ENCODE results near the gene FALEC. TPM values are rescaled to one million over a fixed set of nuclear protein-coding genes. Genes with fewer than 3 reads are reported as not detected.

FALEC gene
- total and polyA plus RNA-seq, 2 experiments from 2014 or later, result 1.7 TPM; not detected in 1

- Histone ChIP-seq H4K20me1 (replicated peaks; ENCODE audit: insufficient read depth) (no peaks in the 10 kb centered on the region), H3K4me3 (peak overlapping the region; percentile 79), H3F3A (replicated peaks; ENCODE audit: low read depth) (peaks cover 5% of the 10 kb centered on the region), H3K36me3 (ENCODE audit: insufficient read depth) (no peaks in the 10 kb centered on the region), H3K79me2 (replicated peaks; ENCODE audit: insufficient read depth) (peaks cover 32% of the 10 kb centered on the region), H3K27ac (ENCODE audit: low read depth) (peak overlapping the region; percentile 100), H3K4me1 (ENCODE audit: insufficient read depth) (peaks cover 36% of the 10 kb centered on the region), H3K27me3 (ENCODE audit: insufficient read depth) (no peaks in the 10 kb centered on the region), H2AFZ (no peak overlapping the region), H3K9me2 (ENCODE audit: insufficient read depth) (no peaks in the 10 kb centered on the region), H3K4me2 (peak overlapping the region; percentile 97)
- H3K4me1 Mint-ChIP-seq, result peaks cover 45% of the 10 kb centered on the region
- no peaks in the 10 kb centered on the region for H3K9me3 Mint-ChIP-seq
- H3K36me3 Mint-ChIP-seq (ENCODE audit: low read depth), result no peaks in the 10 kb centered on the region
- TF ChIP-seq POLR2AphosphoS5 (IDR thresholded peaks at IDR 0.05; ENCODE audit: low read depth) (peak; percentile 43; the same call in 1 of the 2 replicates), CTCF (conservative IDR thresholded peaks at IDR 0.05; ENCODE audit: low read depth in 2 of 2) (no peak), NANOG (IDR thresholded peaks at IDR 0.05; ENCODE audit: borderline replicate concordance) (no peak)
- H3K27ac Mint-ChIP-seq, result peak overlapping the region; percentile 98
- ATAC-seq (peak; percentile 67), DNase-seq (ENCODE audit: low spot score) (peak; percentile 98)
- H3K4me3 Mint-ChIP-seq, result peak overlapping the region; percentile 86
- peaks cover 23% of the 10 kb centered on the region for H3K27me3 Mint-ChIP-seq (ENCODE audit: insufficient read depth, low read depth, poor library complexity)
These were observed 46.5 kb downstream of the FALEC start for GRCh38 chr1:150561974-150562445.

GRCh38 chr1:150562446-150563339 lies 47.1 kb downstream of the FALEC start:
- peaks cover 41% of the 10 kb centered on the region for H3K4me1 ChIP-seq (ENCODE audit: insufficient read depth)
- DNase-seq (ENCODE audit: low spot score) (peak; percentile 81), ATAC-seq (peak; percentile 3)
- no peaks in the 10 kb centered on the region for H3K36me3 ChIP-seq (ENCODE audit: insufficient read depth)
- peak overlapping the region; percentile 79 for H3K4me3 ChIP-seq
- Mint-ChIP-seq H3K9me3 (no peaks in the 10 kb centered on the region), H3K4me3 (peak overlapping the region; percentile 86), H3K4me1 (peaks cover 52% of the 10 kb centered on the region), H3K36me3 (ENCODE audit: low read depth) (no peaks in the 10 kb centered on the region), H3K27me3 (ENCODE audit: insufficient read depth, low read depth, poor library complexity) (peaks cover 30% of the 10 kb centered on the region), H3K27ac (peak overlapping the region; percentile 98)
- no peak overlapping the region for H2AFZ ChIP-seq
- peak overlapping the region; percentile 100 for H3K27ac ChIP-seq (ENCODE audit: low read depth)
- no peaks in the 10 kb centered on the region for H4K20me1 ChIP-seq (replicated peaks; ENCODE audit: insufficient read depth)
- H3F3A ChIP-seq (replicated peaks; ENCODE audit: low read depth), result peaks cover 10% of the 10 kb centered on the region
- peak overlapping the region; percentile 97 for H3K4me2 ChIP-seq
- no peaks in the 10 kb centered on the region for H3K27me3 ChIP-seq (ENCODE audit: insufficient read depth)
- TF ChIP-seq ZNF331 (CRISPR knock-in tag; IDR thresholded peaks at IDR 0.05; ENCODE audit: low read depth) (no peak), STAT1 (IDR thresholded peaks at IDR 0.05; ENCODE audit: unreplicated experiment) (no peak), EZH2phosphoT487 (IDR thresholded peaks at IDR 0.05; ENCODE audit: unreplicated experiment) (no peak), EZH2 (IDR thresholded peaks at IDR 0.05; ENCODE audit: low read depth, unreplicated experiment) (no peak)
- peaks cover 35% of the 10 kb centered on the region for H3K79me2 ChIP-seq (replicated peaks; ENCODE audit: insufficient read depth)
- no peaks in the 10 kb centered on the region for H3K9me2 ChIP-seq (ENCODE audit: insufficient read depth)

All from GM23338 (cell line).